Stimulated activated CD4-positive, alpha-beta T cell treated with anti-CD3 and anti-CD28 coated beads, Interleukin-1b, Interleukin-23, amount 100 ng/mL, for 48 hours (primary cell): Measurements from ENCODE around the gene RAB11FIP5.
"Not testable (repeated sequence)": the region's sequence is repeated elsewhere in the genome, so short reads cannot be mapped to it uniquely, and the experiment has no call there.

Experiments
- DNase-seq: peaks from one replicate; pipeline ENCODE4 v3.0.0-alpha.2; 2020

The RAB11FIP5 gene

GRCh38 chr2:73112913-73113854, at the start of gene RAB11FIP5:
Gene RAB11FIP5, minus strand, starts transcription at chr2:73112948. Its CDS starts 171 bp downstream, at chr2:73112777.
- peak; percentile 74 for DNase-seq

GRCh38 chr2:73156539-73157124, 43.9 kb upstream of the RAB11FIP5 start:
- peak; percentile 32 for DNase-seq

- no peak for DNase-seq
Observed at GRCh38 chr2:73142937-73143336, 30.2 kb upstream of the RAB11FIP5 start.

- no peak for DNase-seq
Observed at GRCh38 chr2:73141896-73142295, 29.1 kb upstream of the RAB11FIP5 start.

- DNase-seq, result no peak
Observed at GRCh38 chr2:73135236-73135635, 22.5 kb upstream of the RAB11FIP5 start.

- no peak for DNase-seq
Observed at GRCh38 chr2:73134471-73134870, 21.7 kb upstream of the RAB11FIP5 start.

- no peak for DNase-seq
Observed at GRCh38 chr2:73133566-73134197, 20.9 kb upstream of the RAB11FIP5 start.

GRCh38 chr2:73131807-73132206, 19.1 kb upstream of the RAB11FIP5 start:
- no peak for DNase-seq

GRCh38 chr2:73130790-73131189, 18.0 kb upstream of the RAB11FIP5 start:
- no peak for DNase-seq

- DNase-seq, result no peak
Observed at GRCh38 chr2:73128841-73129535, 16.2 kb upstream of the RAB11FIP5 start.

- no peak for DNase-seq
Observed at GRCh38 chr2:73122536-73122935, 9.8 kb upstream of the RAB11FIP5 start.

- DNase-seq, result not testable (repeated sequence)
Observed at GRCh38 chr2:73119611-73120239, 7.0 kb upstream of the RAB11FIP5 start.

GRCh38 chr2:73117441-73117840, 4.7 kb upstream of the RAB11FIP5 start:
- no peak for DNase-seq

GRCh38 chr2:73116182-73116960, 3.6 kb upstream of the RAB11FIP5 start:
- DNase-seq, result no peak

- no peak for DNase-seq
Observed at GRCh38 chr2:73114273-73114867, 1.6 kb upstream of the RAB11FIP5 start.

GRCh38 chr2:73112026-73112912, 479 bp downstream of the RAB11FIP5 start:
- DNase-seq, result peak; percentile 10

- DNase-seq, result peak; percentile 8
Observed at GRCh38 chr2:73111073-73112025, 1.4 kb downstream of the RAB11FIP5 start.

- no peak for DNase-seq
Observed at GRCh38 chr2:73110168-73111072, 2.3 kb downstream of the RAB11FIP5 start.
